Inflammatory macrophage treated with lipopolysaccharide for 1 hour (primary cell): Measurements from ENCODE around the gene PFDN1.
A peak's percentile ranks its signal among the peaks of the same experiment; 100 is the strongest.

Experiments
- DNase-seq, 2 donors: peaks; one replicate each; pipeline ENCODE4 v3.0.0-alpha.2; 2020 to 2022

PFDN1 gene

DNA sequence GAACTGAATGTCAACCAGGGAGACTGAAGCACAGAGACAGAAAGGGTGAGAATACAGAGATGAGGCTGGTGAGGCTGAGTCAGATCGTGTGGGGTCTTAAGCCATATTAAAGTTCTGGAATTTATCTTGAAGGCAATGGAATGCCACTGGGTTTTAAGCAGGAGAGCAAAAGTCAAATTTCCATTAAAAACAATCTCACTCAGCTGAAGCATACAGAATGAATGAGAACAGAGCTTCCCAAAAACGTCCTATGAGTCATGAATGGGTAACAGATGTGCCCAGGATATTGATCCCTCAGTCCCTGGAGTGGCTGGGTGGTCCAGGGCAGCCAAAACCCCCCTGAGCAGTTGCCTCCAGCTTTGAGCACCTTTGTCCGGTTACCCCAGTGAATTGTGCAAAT is 44.9 kb downstream of the PFDN1 start:
- no peak for DNase-seq

DNA sequence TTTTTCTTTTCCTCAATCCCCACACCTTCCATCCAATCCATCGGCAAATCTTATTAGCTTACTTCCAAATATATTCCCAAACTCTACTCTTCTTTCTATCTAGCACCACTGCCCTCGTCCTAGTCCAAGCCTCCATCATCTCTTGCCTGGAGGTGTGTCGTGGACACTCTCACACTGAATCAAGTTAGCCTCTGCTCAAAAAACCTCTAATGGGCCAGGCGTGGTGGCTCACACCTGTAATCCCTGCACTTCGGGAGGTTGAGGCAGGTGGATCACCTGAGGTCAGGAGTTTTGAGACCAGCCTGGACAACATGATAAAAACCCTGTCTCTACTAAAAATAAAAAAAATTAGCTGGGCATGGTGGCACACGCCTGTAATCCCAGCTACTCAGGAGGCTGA is 46.2 kb downstream of the PFDN1 start:
- DNase-seq, result no peak

DNA sequence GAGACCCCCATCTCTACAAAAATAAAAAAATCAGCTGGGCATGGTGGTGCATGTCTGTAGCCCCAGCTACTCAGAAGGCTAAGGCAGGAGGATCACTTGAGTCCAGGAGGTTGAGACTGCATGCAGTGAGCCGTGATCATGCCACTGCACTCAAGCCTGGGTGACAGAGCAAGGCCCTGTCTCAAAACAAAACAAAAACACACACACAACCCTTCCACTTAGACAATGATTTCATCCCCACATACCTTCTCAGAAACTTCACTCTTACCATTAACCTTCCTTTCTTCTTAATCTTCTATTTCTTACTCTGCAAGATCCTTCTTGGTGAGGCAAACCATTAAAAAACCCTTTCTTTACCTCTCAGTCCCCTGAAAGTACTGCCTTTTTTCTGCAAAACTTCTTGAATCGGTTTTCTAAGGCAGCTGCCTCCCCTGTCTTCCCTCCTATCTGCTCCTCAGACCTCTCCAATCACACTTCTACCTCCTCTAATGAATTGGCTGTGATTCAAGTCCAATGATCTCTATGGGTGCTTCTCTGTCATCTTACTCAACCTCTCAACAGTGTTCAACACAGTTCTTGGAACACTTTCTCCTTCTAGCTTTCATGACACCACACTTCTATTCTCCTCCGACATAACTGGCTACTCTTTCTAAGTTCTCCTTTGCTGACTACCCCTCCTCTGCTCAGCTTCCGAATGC is 47.3 kb downstream of the PFDN1 start:
- no peak for DNase-seq

DNA sequence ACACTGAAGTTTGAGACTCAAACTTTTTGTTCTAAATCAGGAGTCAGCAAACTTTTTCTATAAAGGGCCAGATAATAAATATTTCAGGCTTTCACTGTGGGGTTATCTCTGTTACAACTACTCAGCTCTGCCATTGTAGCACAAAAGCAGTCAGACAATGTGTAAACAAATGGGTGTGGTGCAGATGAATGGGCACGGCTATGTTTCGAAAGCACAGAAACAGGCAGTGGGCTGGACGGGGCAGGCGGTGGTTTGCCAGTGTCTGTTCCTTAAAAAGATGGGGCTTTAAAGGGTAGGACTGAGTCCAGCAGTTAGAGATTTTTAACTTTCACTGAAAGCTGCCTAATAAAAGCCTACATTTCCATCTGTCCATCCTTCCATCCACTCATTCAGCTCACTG is 48.9 kb downstream of the PFDN1 start:
- DNase-seq, result peak; percentile 65 to 80

DNA sequence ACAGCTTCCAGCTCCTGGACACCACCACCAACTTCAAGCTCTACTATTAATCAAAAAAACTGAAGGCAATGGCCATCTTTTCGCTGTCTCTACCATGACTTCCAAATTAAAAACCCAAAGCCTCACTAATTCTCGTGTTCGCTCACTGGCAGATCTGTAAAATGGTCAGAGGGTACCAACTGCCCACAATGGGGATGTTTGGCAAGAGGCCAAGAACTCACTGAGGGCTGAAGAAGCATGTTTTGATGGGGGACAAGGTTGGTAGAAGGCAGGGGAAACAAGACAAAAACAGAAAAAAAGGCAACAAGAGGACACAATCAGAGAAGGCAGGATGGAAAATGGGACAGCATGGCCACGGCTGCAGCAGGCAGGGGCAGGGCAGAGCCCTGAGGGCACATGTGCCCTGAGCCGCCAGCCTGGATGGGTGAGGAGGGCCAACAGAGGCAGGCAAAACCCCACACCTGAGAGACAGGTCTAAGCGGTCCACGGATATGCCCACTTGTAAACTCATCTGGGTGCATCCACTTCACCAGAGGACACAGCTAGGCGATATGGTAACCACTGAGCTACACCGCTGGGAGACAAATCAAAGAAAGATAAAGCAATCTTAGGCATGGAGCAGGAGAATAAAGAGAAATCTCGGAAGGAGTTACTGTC is 50.3 kb downstream of the PFDN1 start:
- no peak for DNase-seq

DNA sequence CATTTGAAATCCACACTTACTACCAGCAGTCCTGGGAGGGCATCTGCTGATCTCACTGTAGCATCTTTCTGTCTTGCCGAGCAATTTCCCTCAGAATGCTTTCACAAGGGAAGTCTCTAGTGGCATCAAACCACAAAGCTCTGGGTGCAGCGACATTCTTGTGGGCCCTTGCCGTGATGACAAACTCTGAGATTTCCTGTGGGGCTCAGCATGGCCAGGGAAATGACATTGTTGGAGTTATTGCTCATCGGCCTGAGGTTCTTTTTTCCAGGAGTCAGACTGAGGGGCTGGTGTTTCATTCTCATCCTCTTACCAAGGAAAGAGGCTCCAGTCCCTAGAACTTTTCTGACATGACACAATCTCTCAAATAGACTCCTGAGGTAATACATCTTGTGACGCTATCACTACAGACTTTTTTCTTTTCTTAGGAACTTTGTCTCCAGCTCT is 51.4 kb downstream of the PFDN1 start:
- DNase-seq, result peak; percentile 88 to 92

DNA sequence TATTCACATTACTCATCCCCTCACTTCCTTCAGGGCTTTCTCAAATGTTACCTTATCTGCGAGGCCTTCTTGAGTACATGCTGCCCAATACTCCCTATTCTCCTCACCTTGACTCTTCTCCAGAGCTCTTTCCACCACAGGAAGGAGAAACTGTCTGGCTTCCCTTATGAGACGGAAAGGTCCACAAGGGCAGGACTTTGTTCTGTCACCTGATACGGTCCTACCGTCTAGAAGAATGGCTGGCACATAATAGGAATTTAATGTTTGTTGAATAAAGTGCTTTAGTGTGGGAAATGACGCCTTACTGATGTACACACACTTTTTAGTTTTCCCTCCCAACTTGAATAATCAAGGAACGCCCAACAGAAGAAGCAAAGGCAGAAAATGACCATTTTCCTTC is 52.5 kb downstream of the PFDN1 start:
- DNase-seq, result no peak

DNA sequence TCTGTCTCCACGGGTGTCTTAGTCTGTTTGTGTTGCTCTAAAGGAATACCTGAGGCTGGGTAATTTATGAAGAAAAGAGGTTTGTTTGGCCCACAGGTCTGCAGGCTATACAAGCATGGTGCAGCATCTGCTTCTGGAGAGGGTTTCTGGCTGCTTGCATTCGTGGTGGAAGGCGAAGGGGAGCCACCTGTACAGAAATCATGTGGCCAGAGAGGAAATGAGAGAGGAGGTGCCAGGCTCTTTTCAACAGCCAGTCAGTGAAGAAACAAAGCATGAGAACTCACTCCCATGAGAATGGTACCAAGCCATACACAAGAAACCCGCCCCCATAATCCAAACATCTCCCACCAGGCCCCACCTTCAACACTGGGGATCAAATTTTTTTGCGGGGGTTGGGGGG is 53.4 kb downstream of the PFDN1 start:
- no peak for DNase-seq

DNA sequence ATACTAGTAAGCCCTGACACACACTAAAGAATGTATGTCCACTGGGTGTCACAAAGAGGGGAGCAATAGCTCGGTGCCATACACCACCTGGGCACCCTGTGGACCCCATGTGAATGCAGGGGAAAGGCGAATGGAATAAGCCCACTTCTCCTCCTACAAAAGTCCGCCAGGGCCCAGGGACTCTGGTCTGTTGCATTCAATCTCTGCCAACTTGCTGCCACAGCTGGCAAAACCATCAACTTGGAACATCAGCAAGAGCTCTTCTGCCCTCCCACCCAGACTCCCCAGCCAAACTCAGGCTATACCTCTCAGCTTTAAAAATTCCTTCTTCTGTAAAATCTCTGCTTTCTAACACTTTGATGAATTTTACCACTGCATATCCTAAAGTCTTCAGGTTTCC is 54.5 kb downstream of the PFDN1 start:
- no peak for DNase-seq

DNA sequence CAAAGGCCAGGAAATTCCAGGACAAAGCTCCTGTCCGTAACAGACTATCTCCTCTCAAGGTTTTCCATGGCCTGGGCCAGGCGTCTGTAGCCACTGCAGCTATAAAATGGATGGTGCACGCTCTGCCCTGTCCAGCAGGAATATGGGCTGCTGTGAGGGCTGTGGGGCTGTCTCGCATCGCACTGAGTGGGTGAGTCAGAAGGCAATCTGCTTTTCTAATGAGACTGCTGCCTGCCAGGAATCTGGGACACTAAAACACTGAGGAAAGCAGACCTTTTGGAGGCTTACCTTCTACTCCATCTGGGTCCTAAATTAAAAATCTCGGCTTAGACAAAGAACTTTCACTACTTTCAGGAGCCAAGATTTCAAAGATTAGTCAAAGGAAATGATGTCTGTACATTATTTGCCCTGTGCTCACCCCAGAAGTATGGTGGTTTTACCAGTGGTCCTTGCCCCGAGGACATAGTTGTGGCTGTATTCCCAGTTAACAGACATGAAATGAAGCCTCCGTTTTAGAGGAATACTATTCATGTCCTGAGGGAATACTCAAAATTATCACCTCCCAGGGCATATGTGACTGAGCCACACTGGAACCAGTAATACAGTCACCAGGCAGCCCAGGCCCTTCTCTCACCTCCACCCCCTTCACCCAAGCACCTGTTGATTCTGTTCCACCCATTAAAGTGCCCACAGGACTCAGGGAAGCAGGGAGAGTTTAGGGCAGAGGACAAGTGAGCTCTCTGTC is 56.4 kb downstream of the PFDN1 start:
- no peak for DNase-seq

DNA sequence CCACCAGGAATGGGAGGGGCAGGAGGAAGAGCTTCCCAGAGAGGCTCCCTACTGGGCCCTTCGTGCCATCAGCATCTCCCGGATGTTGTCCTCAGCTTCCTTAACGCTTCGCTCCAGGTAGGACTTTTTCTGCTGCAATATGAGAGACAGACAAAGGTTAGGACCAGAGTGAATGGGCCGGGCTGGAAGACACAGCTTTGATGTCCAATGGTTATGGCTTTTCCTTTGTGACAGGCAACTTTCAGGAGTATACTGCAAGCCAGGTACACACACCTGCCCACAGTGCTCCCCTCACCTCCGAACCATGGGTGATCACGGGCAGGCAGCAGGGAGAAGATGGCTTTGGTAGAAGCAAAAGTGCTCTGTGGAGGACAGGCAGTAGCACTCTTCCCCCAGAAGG is 57.0 kb downstream of the PFDN1 start:
- no peak for DNase-seq

DNA sequence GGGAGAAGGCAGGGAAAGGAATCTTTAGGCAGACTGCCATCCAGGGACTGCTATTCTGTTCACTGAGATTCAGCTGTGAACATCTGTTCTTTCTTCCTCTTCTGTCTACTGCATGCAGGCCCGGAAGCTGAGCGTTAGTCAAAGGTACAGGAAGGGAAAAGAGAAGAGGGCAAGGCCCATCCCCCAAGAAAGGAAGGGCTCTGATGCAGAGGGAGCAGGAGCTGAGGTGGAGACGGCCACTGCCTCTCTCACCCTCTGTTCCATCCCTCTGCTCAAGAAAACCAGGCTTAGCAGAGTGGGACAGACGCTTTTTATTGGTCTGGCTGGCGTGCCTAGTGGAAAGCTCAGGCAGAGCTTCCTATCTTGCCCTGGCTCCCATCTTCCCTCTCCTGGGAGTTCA is 57.6 kb downstream of the PFDN1 start:
- DNase-seq, result no peak

DNA sequence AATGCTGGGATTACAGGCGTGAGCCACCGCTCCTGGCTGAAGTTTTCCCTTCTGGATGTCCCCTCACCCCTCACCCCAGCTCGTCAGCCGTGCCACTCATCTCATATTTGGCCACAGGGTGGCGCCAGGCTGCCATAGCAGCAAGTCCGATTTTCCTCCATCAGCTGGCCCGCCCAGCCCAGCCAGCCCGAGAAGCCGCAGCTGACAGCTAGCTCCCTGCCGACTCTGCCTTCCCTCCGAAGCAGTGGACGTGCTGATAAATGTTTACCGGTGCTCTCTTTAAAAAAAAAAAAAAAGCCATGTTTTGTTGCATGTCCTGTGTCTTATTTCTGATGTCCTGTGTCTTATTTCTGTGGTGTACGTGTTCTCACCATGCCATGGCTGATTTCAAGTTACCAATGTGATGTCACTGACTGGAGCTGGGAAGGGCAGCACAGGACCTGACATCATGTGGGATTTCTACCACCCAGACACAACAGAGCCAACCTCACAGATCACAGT is 58.3 kb downstream of the PFDN1 start:
- DNase-seq, result peak; percentile 71 to 91

DNA sequence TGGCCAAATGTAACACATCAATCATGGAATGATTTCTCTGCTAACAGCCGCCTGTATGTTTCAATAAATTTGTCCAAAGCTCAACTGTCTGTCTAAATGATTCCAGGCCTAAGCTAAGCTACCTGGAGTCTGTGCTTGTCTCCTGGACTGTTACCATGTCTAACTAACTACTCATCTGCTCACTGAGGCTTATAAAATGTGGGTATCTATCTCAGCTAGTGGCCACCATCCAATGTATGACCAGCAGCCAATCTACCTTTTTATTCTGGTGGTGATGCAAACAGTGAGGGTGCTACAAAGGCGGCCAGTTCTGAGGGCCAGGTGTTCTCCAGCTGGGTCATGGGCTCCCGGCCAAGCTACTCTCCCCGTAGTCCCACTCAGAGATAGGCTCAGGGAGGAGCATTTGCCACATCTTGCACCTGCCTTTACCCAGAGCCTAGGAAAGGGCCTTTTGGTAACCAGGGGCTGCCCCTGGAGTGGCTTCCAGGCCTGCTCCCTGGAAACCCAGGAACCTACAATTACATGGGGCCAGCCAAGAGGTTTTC is 59.1 kb downstream of the PFDN1 start:
- no peak for DNase-seq

DNA sequence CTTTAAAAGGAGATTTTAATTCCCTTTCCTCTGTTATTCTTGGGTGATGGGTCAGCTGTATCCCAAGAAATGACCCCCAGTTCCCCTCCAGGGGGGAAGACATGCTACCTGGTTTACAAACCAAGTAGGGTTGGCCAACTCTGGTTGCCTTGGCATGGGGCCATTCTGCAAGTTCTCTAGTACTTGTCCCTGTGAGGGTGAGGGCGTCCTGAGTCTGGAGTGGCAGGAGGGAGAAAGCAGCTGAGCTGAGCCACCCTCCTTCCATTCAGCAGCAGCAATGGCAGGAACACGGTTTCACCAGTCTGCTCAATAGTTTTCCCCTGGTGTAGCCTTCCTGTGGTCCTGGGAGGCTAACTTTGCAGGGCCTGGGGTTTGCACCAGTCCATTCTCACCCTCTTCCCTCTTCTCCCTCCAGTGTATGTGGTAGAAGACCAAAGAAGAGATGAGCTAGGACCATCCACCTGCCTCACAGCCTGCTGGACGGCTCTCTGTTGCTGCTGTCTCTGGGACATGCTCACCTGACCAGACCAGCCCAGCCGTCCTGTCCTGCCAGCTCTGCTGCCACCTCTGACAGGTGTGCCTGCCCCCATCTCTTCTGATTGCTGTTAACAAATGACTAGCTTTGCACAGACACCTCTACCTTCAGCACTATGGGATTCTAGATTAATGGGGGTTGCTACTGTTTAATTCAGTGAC is 59.9 kb downstream of the PFDN1 start:
- no peak for DNase-seq

DNA sequence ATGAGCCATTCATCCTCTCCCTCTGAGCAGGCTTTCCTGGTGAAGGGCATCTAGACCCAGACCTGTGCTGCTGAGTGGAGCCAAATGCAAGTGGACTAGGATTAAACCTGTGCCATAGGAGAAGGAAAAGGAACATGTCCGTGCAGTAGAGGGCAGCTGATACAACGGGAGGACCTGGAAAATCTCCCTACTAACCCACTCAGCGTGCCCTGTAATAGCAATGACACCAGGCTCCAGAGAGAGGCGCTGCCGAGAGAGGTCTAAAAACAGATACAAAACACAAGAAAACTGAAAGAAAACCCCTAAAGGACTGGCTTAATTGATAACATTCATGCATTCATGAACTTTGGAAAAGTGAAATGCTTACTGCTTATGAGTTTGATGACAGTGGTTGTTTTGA is 60.8 kb downstream of the PFDN1 start:
- DNase-seq, result no peak

DNA sequence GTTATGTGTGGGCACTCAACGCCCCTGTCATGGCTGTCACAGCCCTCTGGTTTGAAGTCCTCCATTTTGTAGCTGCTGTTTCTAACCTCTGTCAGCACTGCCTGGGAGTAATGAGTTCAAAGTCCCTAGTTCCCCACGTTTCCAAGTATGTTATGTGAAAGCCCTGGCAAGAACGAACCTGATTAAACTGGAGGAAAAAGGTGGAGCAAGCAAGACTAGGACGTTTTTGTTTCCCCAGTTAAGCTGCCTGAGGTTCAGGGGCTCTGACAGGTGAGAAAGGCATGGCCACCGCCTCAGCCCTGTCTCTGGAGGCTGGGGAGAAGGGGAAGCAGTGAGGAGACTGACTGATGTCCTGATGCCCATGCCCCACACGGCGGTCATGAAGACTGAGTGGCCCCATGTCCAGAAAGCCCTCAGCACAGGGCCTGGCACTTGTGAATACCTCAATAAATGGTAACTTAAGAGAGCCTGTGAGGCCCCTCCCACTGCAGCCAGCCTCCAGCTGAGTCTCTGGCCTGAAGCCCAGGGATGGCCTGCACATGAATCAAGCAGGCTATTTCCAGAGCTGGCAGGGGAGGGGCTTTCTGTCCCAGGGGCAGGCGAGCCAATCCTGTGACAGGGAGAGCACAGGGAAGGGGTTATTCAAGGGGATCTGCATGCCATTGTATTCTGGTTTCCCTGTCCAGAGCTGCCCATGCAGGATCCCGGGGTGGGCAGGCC is 61.8 kb downstream of the PFDN1 start:
- no peak for DNase-seq

DNA sequence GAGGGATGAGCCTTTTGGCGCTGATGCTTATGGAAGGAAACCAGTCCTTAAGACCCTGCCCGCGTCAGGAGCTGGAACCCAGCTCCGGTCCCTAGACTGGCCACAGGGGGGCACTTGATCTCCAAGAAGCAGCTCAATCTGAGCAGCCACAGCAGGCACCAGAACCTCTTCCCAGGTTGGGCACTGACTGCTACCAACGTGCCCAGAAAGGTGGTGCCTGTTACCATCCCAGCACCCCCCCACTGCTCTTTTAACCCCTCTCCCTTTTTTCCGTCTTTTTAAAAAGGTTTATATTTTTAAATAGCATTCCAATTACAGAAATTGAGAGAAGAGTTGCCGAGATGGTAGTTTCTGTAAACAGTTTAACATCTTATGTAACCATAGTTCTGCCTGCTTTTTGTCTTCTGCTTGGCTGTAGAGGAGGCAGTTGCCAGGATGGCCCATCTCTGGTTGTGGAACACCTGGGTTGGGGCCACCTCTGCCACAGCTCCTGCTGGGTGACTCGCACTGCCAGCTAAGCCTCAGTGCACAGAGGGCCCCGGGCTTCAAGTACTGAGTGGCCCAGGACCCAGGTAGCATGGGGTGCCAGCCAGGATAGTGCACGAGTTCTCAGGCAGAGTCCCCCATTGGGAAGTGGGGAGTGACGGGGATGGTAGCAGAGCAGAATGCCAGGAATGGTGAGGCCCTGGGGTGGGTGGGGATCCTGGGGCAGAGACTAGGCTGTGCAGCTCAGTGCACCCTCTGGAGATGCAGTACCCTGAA is 62.8 kb downstream of the PFDN1 start:
- DNase-seq, result peak; percentile 36 to 67

DNA sequence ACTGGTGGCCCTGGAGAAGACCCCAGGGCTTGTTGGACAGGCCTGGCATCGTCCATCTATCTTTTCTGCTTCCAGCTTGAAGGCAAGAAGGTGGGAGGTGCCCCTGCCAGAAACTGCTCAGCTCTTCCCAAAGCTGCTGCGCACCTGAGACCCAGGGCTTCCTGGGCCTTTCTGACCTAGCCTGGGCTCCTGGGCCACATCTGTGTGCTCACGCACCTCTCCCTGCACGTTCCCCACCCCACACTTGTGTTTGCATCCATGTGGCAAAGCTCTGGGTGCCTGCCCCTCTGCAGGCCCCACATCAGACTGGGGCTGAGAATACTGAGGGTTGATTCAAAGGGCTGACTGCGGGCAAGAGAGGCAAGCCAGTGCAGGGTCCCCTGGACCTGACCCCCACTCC is 63.4 kb downstream of the PFDN1 start:
- DNase-seq, result no peak

DNA sequence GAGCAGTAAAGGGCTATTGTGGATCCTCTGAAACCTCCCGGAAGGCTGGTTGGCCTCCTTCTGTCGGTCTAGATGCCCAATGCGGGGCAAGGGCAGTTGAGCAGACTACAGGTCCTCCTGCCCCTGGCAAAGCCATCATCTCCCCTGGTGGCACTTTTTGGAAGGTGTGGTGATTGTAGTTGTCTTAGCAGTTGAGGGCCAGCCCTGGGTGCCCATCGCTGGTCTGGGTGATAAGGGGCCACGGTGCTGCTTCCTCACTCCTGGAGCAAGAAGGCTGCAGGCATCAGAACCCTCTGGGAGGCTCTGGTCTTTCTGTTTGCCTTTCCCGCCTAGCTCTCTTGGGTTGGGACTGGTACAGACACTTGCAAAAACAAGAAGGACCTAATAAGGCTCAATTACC is 64.1 kb downstream of the PFDN1 start:
- no peak for DNase-seq

DNA sequence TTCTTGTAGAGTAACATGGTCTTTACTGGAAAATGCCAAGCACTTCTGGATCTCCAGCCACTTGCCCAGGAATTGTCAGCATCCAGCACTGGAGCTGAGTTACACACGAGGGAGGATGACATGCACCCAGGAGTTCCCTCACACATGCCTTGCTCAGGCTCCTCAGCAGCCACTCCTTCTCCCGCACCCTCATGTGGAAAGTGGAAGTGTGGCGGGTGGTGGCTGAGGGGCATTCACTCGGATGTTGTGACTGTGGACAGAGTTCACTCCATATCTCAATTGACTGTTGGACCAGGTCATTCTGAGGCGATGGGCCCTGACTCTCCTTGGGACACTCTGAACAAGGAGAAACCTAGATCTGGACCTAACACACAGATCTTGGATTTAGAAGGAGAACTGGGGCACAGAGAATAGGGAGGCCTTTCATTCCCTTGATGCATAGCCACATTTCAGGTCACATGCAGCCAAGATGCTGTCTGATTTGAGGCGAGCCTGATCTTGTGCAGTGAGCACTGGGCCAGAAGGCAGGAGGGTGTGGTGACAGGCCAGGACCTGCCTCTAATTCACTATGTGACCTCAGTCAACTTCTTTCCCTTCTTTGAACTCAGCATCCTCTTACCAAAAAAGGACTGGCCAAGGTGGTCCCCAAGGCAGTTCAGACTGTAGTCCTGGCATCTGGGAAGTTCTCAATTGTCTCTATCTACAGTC is 65.9 kb downstream of the PFDN1 start:
- DNase-seq, result peak in 1 of 2 donors; percentile 25
